C4-2B (cell line): Measurements from ENCODE around the gene AFF3.

Experiments used
- H3K27ac ChIP-seq: fragments of 450-650 bp; 2 replicates; pipeline ENCODE4 v1.5.1; 2017
- ZFX ChIP-seq: fragments of 450-650 bp; IDR thresholded peaks from 2 replicates; pipeline ENCODE4 v1.6.1; 2017
- TF ChIP-seq, protein P1 (sequence below): fragments of 450-650 bp; conservative IDR thresholded peaks from 2 replicates; pipeline ENCODE4 v1.5.1; 2017; ENCODE audit warnings: mild to moderate bottlenecking

The AFF3 gene, protein sequence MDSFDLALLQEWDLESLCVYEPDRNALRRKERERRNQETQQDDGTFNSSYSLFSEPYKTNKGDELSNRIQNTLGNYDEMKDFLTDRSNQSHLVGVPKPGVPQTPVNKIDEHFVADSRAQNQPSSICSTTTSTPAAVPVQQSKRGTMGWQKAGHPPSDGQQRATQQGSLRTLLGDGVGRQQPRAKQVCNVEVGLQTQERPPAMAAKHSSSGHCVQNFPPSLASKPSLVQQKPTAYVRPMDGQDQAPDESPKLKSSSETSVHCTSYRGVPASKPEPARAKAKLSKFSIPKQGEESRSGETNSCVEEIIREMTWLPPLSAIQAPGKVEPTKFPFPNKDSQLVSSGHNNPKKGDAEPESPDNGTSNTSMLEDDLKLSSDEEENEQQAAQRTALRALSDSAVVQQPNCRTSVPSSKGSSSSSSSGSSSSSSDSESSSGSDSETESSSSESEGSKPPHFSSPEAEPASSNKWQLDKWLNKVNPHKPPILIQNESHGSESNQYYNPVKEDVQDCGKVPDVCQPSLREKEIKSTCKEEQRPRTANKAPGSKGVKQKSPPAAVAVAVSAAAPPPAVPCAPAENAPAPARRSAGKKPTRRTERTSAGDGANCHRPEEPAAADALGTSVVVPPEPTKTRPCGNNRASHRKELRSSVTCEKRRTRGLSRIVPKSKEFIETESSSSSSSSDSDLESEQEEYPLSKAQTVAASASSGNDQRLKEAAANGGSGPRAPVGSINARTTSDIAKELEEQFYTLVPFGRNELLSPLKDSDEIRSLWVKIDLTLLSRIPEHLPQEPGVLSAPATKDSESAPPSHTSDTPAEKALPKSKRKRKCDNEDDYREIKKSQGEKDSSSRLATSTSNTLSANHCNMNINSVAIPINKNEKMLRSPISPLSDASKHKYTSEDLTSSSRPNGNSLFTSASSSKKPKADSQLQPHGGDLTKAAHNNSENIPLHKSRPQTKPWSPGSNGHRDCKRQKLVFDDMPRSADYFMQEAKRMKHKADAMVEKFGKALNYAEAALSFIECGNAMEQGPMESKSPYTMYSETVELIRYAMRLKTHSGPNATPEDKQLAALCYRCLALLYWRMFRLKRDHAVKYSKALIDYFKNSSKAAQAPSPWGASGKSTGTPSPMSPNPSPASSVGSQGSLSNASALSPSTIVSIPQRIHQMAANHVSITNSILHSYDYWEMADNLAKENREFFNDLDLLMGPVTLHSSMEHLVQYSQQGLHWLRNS (N-terminal part only)

DNA sequence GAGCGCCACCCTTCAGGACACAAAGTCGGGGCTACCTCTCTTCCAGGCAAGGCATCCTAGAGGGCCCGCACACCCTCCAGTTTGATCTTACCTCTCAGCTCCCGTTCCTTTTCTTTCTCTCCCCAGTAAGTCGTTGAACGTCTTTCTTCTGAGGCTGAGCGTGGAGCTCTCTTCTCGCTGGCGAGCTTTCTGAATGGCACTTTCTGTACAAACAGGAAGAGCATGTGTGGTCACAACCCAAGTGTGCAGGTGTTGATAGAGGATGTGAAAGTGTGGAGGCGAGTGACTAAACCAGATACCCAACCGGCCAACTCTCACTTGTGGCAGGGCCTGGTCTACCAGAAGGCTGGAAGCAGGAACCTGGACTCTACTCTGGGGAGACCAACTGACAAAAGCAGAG is at the start of gene AFF3:
Gene AFF3 (minus strand): TSS at position 198 of the 400 bp plus-strand sequence. CDS start 38,136 bp downstream, outside the sequence.
- TF ChIP-seq ZFX: no peak
- TF ChIP-seq, protein P1, sequence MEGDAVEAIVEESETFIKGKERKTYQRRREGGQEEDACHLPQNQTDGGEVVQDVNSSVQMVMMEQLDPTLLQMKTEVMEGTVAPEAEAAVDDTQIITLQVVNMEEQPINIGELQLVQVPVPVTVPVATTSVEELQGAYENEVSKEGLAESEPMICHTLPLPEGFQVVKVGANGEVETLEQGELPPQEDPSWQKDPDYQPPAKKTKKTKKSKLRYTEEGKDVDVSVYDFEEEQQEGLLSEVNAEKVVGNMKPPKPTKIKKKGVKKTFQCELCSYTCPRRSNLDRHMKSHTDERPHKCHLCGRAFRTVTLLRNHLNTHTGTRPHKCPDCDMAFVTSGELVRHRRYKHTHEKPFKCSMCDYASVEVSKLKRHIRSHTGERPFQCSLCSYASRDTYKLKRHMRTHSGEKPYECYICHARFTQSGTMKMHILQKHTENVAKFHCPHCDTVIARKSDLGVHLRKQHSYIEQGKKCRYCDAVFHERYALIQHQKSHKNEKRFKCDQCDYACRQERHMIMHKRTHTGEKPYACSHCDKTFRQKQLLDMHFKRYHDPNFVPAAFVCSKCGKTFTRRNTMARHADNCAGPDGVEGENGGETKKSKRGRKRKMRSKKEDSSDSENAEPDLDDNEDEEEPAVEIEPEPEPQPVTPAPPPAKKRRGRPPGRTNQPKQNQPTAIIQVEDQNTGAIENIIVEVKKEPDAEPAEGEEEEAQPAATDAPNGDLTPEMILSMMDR: no peak
- H3K27ac ChIP-seq: no peak within 1 kb of the TSS

DNA sequence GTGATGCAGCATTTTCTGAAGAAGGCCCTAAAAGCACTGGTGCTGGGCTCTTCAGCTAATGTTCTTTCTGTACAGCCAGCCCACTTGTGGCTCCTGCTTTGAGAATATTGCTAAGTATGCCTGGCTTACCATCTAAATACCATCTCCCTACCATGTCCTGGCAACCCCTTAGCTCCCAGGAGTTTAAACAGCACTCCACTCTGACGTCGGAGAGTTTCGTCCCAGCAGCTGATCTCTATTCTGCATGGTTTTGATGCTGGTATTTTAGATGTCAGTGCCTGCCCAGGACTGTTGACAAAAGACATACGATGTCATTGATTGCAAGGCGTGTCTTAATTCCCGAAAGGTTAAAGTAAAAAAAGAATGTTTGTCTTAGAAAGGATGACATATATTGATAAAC is 47.0 kb upstream of the AFF3 start:
- H3K27ac ChIP-seq: no peak overlapping the region
- no peak for TF ChIP-seq ZFX
- TF ChIP-seq, protein P1: no peak

DNA sequence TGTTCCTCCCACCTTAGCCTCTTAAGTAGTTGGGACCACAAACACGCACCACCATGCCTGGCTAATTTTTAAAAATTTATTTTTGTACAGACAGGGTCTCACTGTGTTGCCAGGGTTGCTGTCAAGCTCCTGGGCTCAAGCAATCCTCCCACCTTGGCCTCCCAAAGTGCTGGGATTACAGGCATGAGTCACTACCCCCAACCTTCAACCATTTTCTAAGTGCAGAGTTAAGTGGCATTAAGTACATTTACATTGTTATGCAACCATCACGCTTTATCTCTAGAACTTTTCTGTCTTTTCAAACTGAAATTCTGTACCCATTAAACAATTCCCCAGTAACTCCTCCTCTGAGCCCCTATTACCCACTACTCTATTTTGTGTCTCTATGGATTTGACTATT is 45.9 kb upstream of the AFF3 start:
- no peak overlapping the region for H3K27ac ChIP-seq
- no peak for TF ChIP-seq ZFX
- TF ChIP-seq, protein P1: no peak

DNA sequence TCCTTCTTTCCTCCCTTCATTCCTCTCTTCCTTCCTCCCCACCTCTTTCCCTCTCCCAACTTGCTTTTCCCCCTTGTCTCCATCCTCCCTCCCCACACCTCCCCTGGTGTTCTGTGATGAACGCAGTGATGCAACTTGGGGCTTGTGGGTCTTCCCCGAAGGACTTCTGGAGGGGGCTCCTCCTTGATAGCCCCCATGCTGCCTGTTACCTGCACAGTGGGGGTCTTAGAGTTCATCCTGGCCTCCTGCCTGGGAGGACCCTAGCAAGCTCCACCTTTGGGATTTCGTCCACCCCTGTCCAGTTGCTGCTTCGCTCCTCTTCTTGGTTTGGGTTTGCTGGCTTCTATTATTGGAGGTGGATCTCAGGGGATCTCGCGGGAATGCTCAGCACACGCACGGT is 43.7 kb upstream of the AFF3 start:
- no peak overlapping the region for H3K27ac ChIP-seq
- TF ChIP-seq, protein P1: no peak
- no peak for TF ChIP-seq ZFX

DNA sequence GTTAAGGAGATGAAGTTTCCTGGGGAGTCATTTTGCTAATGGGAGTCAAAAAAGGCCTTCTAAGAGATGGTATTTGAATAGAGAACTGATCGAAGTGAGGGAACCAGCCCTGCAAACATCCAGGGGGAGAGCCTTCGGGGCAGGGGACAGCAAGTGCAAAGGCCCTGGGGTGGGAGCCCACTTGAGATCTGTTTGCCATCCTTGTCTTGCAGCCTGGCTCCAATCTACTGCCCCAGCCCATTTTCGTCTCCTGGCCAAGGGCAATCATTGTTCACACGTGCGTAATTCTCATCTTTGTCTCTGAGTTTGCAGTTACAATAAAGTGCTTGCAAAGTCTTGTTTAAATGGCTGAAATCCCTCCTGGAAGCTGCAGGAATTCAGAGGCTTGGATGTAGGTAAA is 43.1 kb upstream of the AFF3 start:
- TF ChIP-seq, protein P1: no peak
- no peak for TF ChIP-seq ZFX
- no peak overlapping the region for H3K27ac ChIP-seq

DNA sequence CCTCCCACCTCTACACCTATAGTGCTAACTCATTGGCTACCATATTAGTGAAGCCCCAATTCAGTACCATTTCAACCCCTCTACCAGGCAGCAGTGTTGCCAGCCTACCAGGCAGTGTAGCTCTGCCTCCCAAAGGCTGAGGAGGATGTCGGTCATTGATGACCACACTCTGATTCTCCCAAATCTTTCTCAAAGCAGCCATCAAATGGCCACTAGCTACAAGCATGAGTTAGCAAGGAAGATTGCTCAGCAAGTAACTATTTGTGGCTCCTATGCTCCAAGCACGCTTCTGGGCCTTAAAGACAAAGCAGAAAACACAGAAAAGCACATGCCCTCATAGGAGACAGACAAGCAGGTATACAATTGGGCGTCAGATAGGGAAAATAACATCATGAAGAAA is 42.7 kb upstream of the AFF3 start:
- no peak for TF ChIP-seq ZFX
- TF ChIP-seq, protein P1: no peak
- no peak overlapping the region for H3K27ac ChIP-seq
